H9 (cell line): Measurements from ENCODE around the gene ATXN7. TPM values are rescaled to one million over a fixed set of nuclear protein-coding genes. Genes with fewer than 3 reads are reported as not detected.

ENCODE experiments used
- DNase-seq: peaks from one replicate; pipeline ENCODE4 v3.0.0-alpha.2; 2017
- H2AFZ ChIP-seq: one replicate; pipeline ENCODE4 v1.6.1; 2013; ENCODE audit warnings: mild to moderate bottlenecking, low read length, control low read depth, moderate library complexity
- H2AK5ac ChIP-seq: 2 replicates; pipeline ENCODE4 v1.6.1; 2013; ENCODE audit warnings: low read length, control low read depth, mixed read lengths; ENCODE audit not compliant: insufficient read length
- H2BK120ac ChIP-seq: one replicate; pipeline ENCODE4 v1.6.1; 2013; ENCODE audit warnings: low read depth, mild to moderate bottlenecking, low read length, control low read depth, inconsistent platforms; ENCODE audit not compliant: poor library complexity, severe bottlenecking
- H2BK12ac ChIP-seq: 2 replicates; pipeline ENCODE4 v1.6.1; 2013; ENCODE audit warnings: low read length, control low read depth, mixed read lengths, low read depth; ENCODE audit not compliant: insufficient read length
- H2BK15ac ChIP-seq: 2 replicates; pipeline ENCODE4 v1.6.1; 2013; ENCODE audit warnings: low read depth, low read length, control low read depth
- H2BK20ac ChIP-seq: one replicate; pipeline ENCODE4 v1.6.1; 2013; ENCODE audit warnings: low read depth, mild to moderate bottlenecking, low read length, control low read depth, inconsistent platforms; ENCODE audit not compliant: poor library complexity, severe bottlenecking
- H2BK5ac ChIP-seq: 2 replicates; pipeline ENCODE4 v1.6.1; 2013; ENCODE audit warnings: low read length, control low read depth, mixed read lengths; ENCODE audit not compliant: insufficient read length
- H3K14ac ChIP-seq: 2 replicates; pipeline ENCODE4 v1.6.1; 2013; ENCODE audit warnings: low read length, control low read depth; ENCODE audit not compliant: insufficient read depth
- H3K18ac ChIP-seq: 2 replicates; pipeline ENCODE4 v1.6.1; 2013; ENCODE audit warnings: low read depth, mild to moderate bottlenecking, mixed read lengths, low read length, control low read depth; ENCODE audit not compliant: insufficient read length
- H3K23ac ChIP-seq: 2 replicates; pipeline ENCODE4 v1.6.1; 2013; ENCODE audit warnings: low read length, control low read depth, mixed read lengths, low read depth; ENCODE audit not compliant: insufficient read length
- H3K23me2 ChIP-seq: 2 replicates; pipeline ENCODE4 v1.6.1; 2013; ENCODE audit warnings: low read depth, mild to moderate bottlenecking, mixed read lengths, low read length, control low read depth; ENCODE audit not compliant: insufficient read length, poor library complexity, severe bottlenecking
- H3K27ac ChIP-seq: 2 replicates; pipeline ENCODE4 v1.5.1; 2013; ENCODE audit warnings: low read length, control low read depth, mixed read lengths, low read depth; ENCODE audit not compliant: insufficient read length
- H3K27me3 ChIP-seq: 2 replicates; pipeline ENCODE4 v1.6.1; 2013; ENCODE audit warnings: low read length, control low read depth, inconsistent platforms; ENCODE audit not compliant: insufficient read depth
- H3K4ac ChIP-seq: 2 replicates; pipeline ENCODE4 v1.6.1; 2013; ENCODE audit warnings: low read depth, mild to moderate bottlenecking, control low read depth, inconsistent platforms, low read length, moderate library complexity
- H3K4me1 ChIP-seq: 2 replicates; pipeline ENCODE4 v1.6.1; 2013; ENCODE audit warnings: low read length, control low read depth, inconsistent platforms; ENCODE audit not compliant: insufficient read depth
- H3K4me2 ChIP-seq: 2 replicates; pipeline ENCODE4 v1.6.1; 2013; ENCODE audit warnings: low read length, control low read depth, mixed read lengths; ENCODE audit not compliant: insufficient read length, insufficient read depth
- H3K56ac ChIP-seq: 2 replicates; pipeline ENCODE4 v1.6.1; 2013; ENCODE audit warnings: low read depth, mild to moderate bottlenecking, mixed read lengths, low read length, control low read depth; ENCODE audit not compliant: insufficient read length
- H3K79me1 ChIP-seq: 2 replicates; pipeline ENCODE4 v1.6.1; 2013; ENCODE audit warnings: low read depth, mild to moderate bottlenecking, moderate library complexity, low read length, control low read depth, inconsistent platforms; ENCODE audit not compliant: insufficient read depth, poor library complexity, severe bottlenecking
- H3K79me2 ChIP-seq: 2 replicates; pipeline ENCODE4 v1.6.1; 2013; ENCODE audit warnings: low read length, control low read depth, inconsistent platforms; ENCODE audit not compliant: insufficient read depth
- H3K9ac ChIP-seq: 2 replicates; pipeline ENCODE4 v1.6.1; 2013; ENCODE audit warnings: low read length, control low read depth, mixed read lengths; ENCODE audit not compliant: insufficient read length; ENCODE audit errors: extremely low read depth
- H3K9me3 ChIP-seq: one replicate; pipeline ENCODE4 v1.6.1; 2013; ENCODE audit warnings: low read depth, low read length, inconsistent platforms; ENCODE audit not compliant: control insufficient read depth
- H3T11ph ChIP-seq: one replicate; pipeline ENCODE4 v1.6.1; 2013; ENCODE audit warnings: mild to moderate bottlenecking, low read length, control low read depth, inconsistent platforms
- H4K20me1 ChIP-seq: one replicate; pipeline ENCODE4 v1.6.1; 2013; ENCODE audit not compliant: control insufficient read depth, insufficient read length, insufficient read depth
- H4K5ac ChIP-seq: 2 replicates; pipeline ENCODE4 v1.6.1; 2013; ENCODE audit warnings: low read depth, mild to moderate bottlenecking, mixed read lengths, low read length, control low read depth; ENCODE audit not compliant: insufficient read length
- H4K8ac ChIP-seq: replicated peaks from 2 replicates; pipeline ENCODE4 v1.6.1; 2013; ENCODE audit warnings: low read length, control low read depth, mixed read lengths, low read depth; ENCODE audit not compliant: insufficient read length
- H4K91ac ChIP-seq: 2 replicates; pipeline ENCODE4 v1.6.1; 2013; ENCODE audit warnings: low read depth, mild to moderate bottlenecking, moderate library complexity, mixed read lengths, low read length, control low read depth; ENCODE audit not compliant: insufficient read length
- H3K27ac Mint-ChIP-seq, 3 experiments: 2 replicates in 2 of 3; 3 replicates in 1 of 3; pipeline ENCODE4 v1.8.0; 2020 to 2021; ENCODE audit warnings: mixed read lengths in 3 of 3, mild to moderate bottlenecking in 1 of 3, moderate library complexity in 1 of 3
- H3K27me3 Mint-ChIP-seq: 2 replicates; pipeline ENCODE4 v1.8.0; 2021; ENCODE audit warnings: low read depth, mild to moderate bottlenecking, moderate library complexity, mixed read lengths
- H3K36me3 Mint-ChIP-seq, 3 experiments: 2 replicates in 2 of 3; 3 replicates in 1 of 3; pipeline ENCODE4 v1.8.0; 2020 to 2021; ENCODE audit warnings: low read depth in 3 of 3, mixed read lengths in 3 of 3; ENCODE audit not compliant: insufficient read depth in 1 of 3
- H3K4me1 Mint-ChIP-seq, 2 experiments: 2 replicates each; pipeline ENCODE4 v1.8.0; 2020; ENCODE audit warnings: mixed read lengths in 2 of 2
- H3K4me3 Mint-ChIP-seq, 2 experiments: 2 replicates in 1 of 2; 3 replicates in 1 of 2; pipeline ENCODE4 v1.8.0; 2020 to 2021; ENCODE audit warnings: mild to moderate bottlenecking in 2 of 2, mixed read lengths in 2 of 2, moderate library complexity in 1 of 2
- H3K9me3 Mint-ChIP-seq, 2 experiments: 2 replicates in 1 of 2; 3 replicates in 1 of 2; pipeline ENCODE4 v1.8.0; 2020; ENCODE audit warnings: mild to moderate bottlenecking in 2 of 2, mixed read lengths in 2 of 2, moderate library complexity in 1 of 2
- WGBS: extraction: QIAGEN DNeasy Blood & Tissue Kit; methylation state at CpG from one replicate; pipeline ENCODE4 v1.1.7; 2013; ENCODE audit warnings: missing lambda C conversion rate, low lambda C conversion rate, mixed read lengths; ENCODE audit not compliant: insufficient read length; ENCODE audit errors: extremely low coverage; 5-methylcytosine and 5-hydroxymethylcytosine counted together
- total RNA-seq: library from RNA; stranded (reverse); gene quantifications from 2 replicates; pipeline ENCODE4 v1.2.1, GENCODE V29; 2021
- TF ChIP-seq, protein P1 (sequence below): fragments of 200-600 bp; sonication (generic); conservative IDR thresholded peaks from 3 replicates; pipeline ENCODE4 v1.8.0; 2021; ENCODE audit warnings: antibody characterized with exemption, mild to moderate bottlenecking

ATXN7 gene
- total RNA-seq, 1 experiment from 2014 or later, result 21.5 TPM

DNA sequence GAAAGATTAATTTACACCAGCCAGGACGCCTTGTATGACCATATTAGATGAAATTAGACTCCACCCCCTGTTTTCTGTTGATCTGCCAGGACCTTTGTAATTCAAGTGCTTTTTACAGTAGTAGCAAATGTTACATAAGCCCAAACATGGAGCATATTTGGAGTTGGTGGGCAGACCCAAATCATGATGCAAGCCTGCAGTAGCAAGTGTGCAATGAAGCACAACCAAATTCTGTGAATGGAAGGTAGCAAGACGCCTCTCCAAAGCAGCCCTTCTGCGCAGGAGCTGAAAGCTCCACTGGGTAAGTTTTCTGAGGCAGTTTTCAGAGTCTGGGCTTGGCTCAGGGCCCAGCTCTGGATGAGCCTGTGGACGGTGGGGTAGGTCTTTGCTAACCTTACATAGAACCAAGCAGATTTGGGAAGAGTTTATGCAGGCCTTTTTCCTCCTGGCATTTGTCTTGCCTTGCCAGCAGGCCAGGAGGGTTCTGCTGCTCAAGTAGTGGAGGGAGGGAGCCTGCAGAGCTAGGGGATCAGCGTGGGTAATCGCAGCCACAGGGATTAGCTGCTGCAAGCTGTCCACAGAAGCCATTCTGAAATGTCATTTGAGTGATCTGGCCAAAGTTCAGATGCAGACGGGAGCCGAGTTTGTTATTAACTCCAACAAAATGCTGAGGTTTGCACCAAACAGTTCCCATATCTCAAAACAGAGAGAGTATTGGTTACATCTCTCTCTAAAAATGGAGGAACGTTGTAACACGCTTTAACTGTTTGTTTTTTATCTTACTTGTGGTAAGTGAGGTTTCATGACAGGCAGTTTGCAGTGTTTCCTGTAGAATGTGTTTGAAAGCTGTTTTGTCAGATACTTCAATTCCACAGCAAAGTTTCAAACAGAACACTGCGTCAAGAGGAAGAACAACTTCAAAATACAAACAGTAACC is 104.3 kb downstream of the ATXN7 start:
- no CpG with 5 or more reads among the region's 11 CpGs for WGBS
- no peak overlapping the region for H3K9ac ChIP-seq
- no peak overlapping the region for H2BK20ac ChIP-seq
- no peak for DNase-seq
- H3K14ac ChIP-seq, result no peak overlapping the region
- no peak overlapping the region for H3K23ac ChIP-seq
- no peak overlapping the region for H2BK15ac ChIP-seq
- H3K23me2 ChIP-seq, result no peaks in the 10 kb centered on the region
- H3K4ac ChIP-seq, result no peak overlapping the region
- no peak overlapping the region for H4K5ac ChIP-seq
- H4K8ac ChIP-seq, result no peak overlapping the region
- H3K18ac ChIP-seq, result no peak overlapping the region
- H2AK5ac ChIP-seq, result no peak overlapping the region
- no peak overlapping the region for H3K27ac ChIP-seq
- H3K4me1 ChIP-seq, result peaks cover 17% of the 10 kb centered on the region
- no peak overlapping the region for H3T11ph ChIP-seq
- H3K79me2 ChIP-seq, result no peaks in the 10 kb centered on the region
- H2AFZ ChIP-seq, result no peak overlapping the region
- no peaks in the 10 kb centered on the region for H3K9me3 ChIP-seq
- Mint-ChIP-seq H3K4me1 (peaks cover 81 to 86% of the 10 kb centered on the region in 2 experiments), H3K27me3 (no peaks in the 10 kb centered on the region), H3K36me3 (no peaks in the 10 kb centered on the region), H3K27ac (peak overlapping the region; percentile 47 to 73 (median 62); a peak in 6 of 7 replicates), H3K4me3 (peak overlapping the region in 1 of 2 experiments; percentile 38; a peak in 3 of 5 replicates), H3K9me3 (no peaks in the 10 kb centered on the region)
- H4K20me1 ChIP-seq, result no peaks in the 10 kb centered on the region
- H3K27me3 ChIP-seq, result no peaks in the 10 kb centered on the region
- no peak overlapping the region for H2BK120ac ChIP-seq
- TF ChIP-seq, protein P1, sequence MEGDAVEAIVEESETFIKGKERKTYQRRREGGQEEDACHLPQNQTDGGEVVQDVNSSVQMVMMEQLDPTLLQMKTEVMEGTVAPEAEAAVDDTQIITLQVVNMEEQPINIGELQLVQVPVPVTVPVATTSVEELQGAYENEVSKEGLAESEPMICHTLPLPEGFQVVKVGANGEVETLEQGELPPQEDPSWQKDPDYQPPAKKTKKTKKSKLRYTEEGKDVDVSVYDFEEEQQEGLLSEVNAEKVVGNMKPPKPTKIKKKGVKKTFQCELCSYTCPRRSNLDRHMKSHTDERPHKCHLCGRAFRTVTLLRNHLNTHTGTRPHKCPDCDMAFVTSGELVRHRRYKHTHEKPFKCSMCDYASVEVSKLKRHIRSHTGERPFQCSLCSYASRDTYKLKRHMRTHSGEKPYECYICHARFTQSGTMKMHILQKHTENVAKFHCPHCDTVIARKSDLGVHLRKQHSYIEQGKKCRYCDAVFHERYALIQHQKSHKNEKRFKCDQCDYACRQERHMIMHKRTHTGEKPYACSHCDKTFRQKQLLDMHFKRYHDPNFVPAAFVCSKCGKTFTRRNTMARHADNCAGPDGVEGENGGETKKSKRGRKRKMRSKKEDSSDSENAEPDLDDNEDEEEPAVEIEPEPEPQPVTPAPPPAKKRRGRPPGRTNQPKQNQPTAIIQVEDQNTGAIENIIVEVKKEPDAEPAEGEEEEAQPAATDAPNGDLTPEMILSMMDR, result no peak
- H3K56ac ChIP-seq, result no peak overlapping the region
- peak overlapping the region; percentile 1 for H3K4me2 ChIP-seq
- no peak overlapping the region for H2BK12ac ChIP-seq
- H2BK5ac ChIP-seq, result no peak overlapping the region
- H4K91ac ChIP-seq, result no peak overlapping the region
- no peaks in the 10 kb centered on the region for H3K79me1 ChIP-seq
